ENCODE measurements around the gene ARID1A. TPM values are rescaled to one million over a fixed set of nuclear protein-coding genes. Genes with fewer than 3 reads are reported as not detected.

The ARID1A gene
- total and polyA plus RNA-seq, 9 of the 15 experiments (the other 6 are each of a cell fraction or from before 2014, with no cell fraction given): 8.3 to 88.3 (median 22.5) TPM

DNA sequence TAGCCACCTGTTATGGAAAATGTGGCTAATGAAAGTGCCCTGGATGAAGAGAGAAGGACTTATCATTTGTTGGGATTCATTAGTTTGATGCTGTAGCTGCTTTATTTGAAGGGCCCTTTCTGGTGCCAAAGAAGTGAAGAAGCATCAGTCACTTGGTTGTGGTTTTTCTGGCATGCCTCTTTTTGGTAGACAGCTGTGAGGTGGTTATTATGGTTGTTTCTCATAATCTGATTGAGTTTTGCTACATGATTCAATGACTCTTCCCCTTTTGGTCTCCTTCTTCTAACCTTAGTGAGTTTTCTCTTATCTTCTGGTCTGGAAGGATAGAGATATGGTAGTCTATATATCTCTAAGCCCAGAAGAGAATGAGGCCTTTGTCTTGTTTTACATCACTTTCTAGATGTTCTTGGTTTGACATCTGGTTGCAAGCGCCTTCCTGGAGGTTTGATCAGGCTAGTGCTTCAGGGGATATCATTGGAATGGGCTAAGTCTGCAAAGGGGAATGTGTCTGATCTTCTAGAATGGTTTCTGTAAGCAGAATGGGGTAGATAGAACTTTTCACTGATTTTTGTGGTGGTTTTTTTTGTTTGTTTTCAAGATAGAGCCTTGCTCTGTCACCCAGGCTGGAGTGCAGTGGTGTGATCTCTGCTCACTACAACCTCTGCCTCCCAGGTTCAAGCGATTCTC lies 26.0 kb downstream of the ARID1A start (continued):
- TF ChIP-seq ZNF124 (CRISPR knock-in tag; IDR thresholded peaks at IDR 0.05): no peak
- TF ChIP-seq NR3C1 (CRISPR knock-in tag; IDR thresholded peaks at IDR 0.05): no peak
- TF ChIP-seq, protein P1, sequence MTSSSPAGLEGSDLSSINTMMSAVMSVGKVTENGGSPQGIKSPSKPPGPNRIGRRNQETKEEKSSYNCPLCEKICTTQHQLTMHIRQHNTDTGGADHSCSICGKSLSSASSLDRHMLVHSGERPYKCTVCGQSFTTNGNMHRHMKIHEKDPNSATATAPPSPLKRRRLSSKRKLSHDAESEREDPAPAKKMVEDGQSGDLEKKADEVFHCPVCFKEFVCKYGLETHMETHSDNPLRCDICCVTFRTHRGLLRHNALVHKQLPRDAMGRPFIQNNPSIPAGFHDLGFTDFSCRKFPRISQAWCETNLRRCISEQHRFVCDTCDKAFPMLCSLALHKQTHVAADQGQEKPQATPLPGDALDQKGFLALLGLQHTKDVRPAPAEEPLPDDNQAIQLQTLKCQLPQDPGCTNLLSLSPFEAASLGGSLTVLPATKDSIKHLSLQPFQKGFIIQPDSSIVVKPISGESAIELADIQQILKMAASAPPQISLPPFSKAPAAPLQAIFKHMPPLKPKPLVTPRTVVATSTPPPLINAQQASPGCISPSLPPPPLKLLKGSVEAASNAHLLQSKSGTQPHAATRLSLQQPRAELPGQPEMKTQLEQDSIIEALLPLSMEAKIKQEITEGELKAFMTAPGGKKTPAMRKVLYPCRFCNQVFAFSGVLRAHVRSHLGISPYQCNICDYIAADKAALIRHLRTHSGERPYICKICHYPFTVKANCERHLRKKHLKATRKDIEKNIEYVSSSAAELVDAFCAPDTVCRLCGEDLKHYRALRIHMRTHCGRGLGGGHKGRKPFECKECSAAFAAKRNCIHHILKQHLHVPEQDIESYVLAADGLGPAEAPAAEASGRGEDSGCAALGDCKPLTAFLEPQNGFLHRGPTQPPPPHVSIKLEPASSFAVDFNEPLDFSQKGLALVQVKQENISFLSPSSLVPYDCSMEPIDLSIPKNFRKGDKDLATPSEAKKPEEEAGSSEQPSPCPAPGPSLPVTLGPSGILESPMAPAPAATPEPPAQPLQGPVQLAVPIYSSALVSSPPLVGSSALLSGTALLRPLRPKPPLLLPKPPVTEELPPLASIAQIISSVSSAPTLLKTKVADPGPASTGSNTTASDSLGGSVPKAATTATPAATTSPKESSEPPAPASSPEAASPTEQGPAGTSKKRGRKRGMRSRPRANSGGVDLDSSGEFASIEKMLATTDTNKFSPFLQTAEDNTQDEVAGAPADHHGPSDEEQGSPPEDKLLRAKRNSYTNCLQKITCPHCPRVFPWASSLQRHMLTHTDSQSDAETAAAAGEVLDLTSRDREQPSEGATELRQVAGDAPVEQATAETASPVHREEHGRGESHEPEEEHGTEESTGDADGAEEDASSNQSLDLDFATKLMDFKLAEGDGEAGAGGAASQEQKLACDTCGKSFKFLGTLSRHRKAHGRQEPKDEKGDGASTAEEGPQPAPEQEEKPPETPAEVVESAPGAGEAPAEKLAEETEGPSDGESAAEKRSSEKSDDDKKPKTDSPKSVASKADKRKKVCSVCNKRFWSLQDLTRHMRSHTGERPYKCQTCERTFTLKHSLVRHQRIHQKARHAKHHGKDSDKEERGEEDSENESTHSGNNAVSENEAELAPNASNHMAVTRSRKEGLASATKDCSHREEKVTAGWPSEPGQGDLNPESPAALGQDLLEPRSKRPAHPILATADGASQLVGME (CRISPR knock-in tag; IDR thresholded peaks at IDR 0.05): no peak
- TF ChIP-seq SMAD4 (CRISPR knock-in tag; conservative IDR thresholded peaks at IDR 0.05): peak; percentile 88
- no peak for TF ChIP-seq ZNF212 (CRISPR knock-in tag; IDR thresholded peaks at IDR 0.05)
- TF ChIP-seq, protein P2, sequence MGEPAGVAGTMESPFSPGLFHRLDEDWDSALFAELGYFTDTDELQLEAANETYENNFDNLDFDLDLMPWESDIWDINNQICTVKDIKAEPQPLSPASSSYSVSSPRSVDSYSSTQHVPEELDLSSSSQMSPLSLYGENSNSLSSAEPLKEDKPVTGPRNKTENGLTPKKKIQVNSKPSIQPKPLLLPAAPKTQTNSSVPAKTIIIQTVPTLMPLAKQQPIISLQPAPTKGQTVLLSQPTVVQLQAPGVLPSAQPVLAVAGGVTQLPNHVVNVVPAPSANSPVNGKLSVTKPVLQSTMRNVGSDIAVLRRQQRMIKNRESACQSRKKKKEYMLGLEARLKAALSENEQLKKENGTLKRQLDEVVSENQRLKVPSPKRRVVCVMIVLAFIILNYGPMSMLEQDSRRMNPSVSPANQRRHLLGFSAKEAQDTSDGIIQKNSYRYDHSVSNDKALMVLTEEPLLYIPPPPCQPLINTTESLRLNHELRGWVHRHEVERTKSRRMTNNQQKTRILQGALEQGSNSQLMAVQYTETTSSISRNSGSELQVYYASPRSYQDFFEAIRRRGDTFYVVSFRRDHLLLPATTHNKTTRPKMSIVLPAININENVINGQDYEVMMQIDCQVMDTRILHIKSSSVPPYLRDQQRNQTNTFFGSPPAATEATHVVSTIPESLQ (CRISPR knock-in tag; IDR thresholded peaks at IDR 0.05): no peak
- TF ChIP-seq, protein P3, sequence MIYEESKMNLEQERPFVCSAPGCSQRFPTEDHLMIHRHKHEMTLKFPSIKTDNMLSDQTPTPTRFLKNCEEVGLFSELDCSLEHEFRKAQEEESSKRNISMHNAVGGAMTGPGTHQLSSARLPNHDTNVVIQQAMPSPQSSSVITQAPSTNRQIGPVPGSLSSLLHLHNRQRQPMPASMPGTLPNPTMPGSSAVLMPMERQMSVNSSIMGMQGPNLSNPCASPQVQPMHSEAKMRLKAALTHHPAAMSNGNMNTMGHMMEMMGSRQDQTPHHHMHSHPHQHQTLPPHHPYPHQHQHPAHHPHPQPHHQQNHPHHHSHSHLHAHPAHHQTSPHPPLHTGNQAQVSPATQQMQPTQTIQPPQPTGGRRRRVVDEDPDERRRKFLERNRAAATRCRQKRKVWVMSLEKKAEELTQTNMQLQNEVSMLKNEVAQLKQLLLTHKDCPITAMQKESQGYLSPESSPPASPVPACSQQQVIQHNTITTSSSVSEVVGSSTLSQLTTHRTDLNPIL (CRISPR knock-in tag; IDR thresholded peaks at IDR 0.05): no peak
- no peak for TF ChIP-seq HNRNPLL (IDR thresholded peaks at IDR 0.05; ENCODE audit: low read depth, low read length, poor library complexity, severe bottlenecking)
- no peak for TF ChIP-seq GTF2A2 (tag; IDR thresholded peaks at IDR 0.05)

Data from K562 (cell line).